Endothelial cell (in vitro differentiated cells): ENCODE results near the gene KRTAP3-2. TPM values are rescaled to one million over a fixed set of nuclear protein-coding genes. Genes with fewer than 3 reads are reported as not detected.

ENCODE experiments used
- DNase-seq: peaks from one replicate; pipeline ENCODE4 v3.0.0; 2021; ENCODE audit warnings: low spot score
- H3K27ac Mint-ChIP-seq: one replicate; pipeline ENCODE4 v1.8.0; 2021; ENCODE audit warnings: mixed read lengths, inconsistent platforms; ENCODE audit not compliant: unreplicated experiment
- H3K27me3 Mint-ChIP-seq: one replicate; pipeline ENCODE4 v1.8.0; 2021; ENCODE audit warnings: mild to moderate bottlenecking, moderate library complexity, mixed read lengths, inconsistent platforms; ENCODE audit not compliant: unreplicated experiment
- H3K36me3 Mint-ChIP-seq: one replicate; pipeline ENCODE4 v1.8.0; 2021; ENCODE audit warnings: mild to moderate bottlenecking, low read depth, mixed read lengths, inconsistent platforms; ENCODE audit not compliant: unreplicated experiment
- H3K4me1 Mint-ChIP-seq: one replicate; pipeline ENCODE4 v1.8.0; 2021; ENCODE audit warnings: mild to moderate bottlenecking, mixed read lengths, inconsistent platforms; ENCODE audit not compliant: unreplicated experiment
- H3K4me3 Mint-ChIP-seq: one replicate; pipeline ENCODE4 v1.8.0; 2021; ENCODE audit warnings: mild to moderate bottlenecking, mixed read lengths, inconsistent platforms; ENCODE audit not compliant: unreplicated experiment
- H3K9me3 Mint-ChIP-seq: one replicate; pipeline ENCODE4 v1.8.0; 2021; ENCODE audit warnings: mixed read lengths, inconsistent platforms; ENCODE audit not compliant: unreplicated experiment
- CTCF ChIP-seq: fragments of 200-600 bp; sonication (generic); IDR thresholded peaks from one replicate; pipeline ENCODE4 v1.5.0; 2021; ENCODE audit warnings: antibody characterized with exemption; ENCODE audit not compliant: unreplicated experiment
- total RNA-seq: library from RNA; stranded (reverse); fragmentation: NEBNext Ultra II Directional; extraction: Animal tissue kit (Norgen Biotek cat#: 25700); gene quantifications from one replicate; pipeline ENCODE4 v1.2.1, GENCODE V29; 2021; ENCODE audit not compliant: unreplicated experiment

The KRTAP3-2 gene
- total RNA-seq, 1 donor from 2014 or later = not detected

- Mint-ChIP-seq H3K4me1 (peaks cover 8% of the 10 kb centered on the region), H3K36me3 (no peaks in the 10 kb centered on the region), H3K4me3 (no peak overlapping the region), H3K27ac (no peak overlapping the region), H3K27me3 (no peaks in the 10 kb centered on the region), H3K9me3 (no peaks in the 10 kb centered on the region)
- no peak for TF ChIP-seq CTCF
- no peak for DNase-seq
Observed at GRCh38 chr17:40980596-40980995, 19.1 kb downstream of the KRTAP3-2 start.

- Mint-ChIP-seq H3K9me3 (no peaks in the 10 kb centered on the region), H3K36me3 (no peaks in the 10 kb centered on the region)
- no peak for DNase-seq
Observed at GRCh38 chr17:40980117-40980516, 19.6 kb downstream of the KRTAP3-2 start.

GRCh38 chr17:40978575-40979151 is 21.0 kb downstream of the KRTAP3-2 start:
- no peak for TF ChIP-seq CTCF
- Mint-ChIP-seq H3K4me1 (peaks cover 4% of the 10 kb centered on the region), H3K27me3 (no peaks in the 10 kb centered on the region), H3K4me3 (no peak overlapping the region), H3K9me3 (no peaks in the 10 kb centered on the region), H3K36me3 (no peaks in the 10 kb centered on the region), H3K27ac (no peak overlapping the region)
- DNase-seq = no peak

More at GRCh38 chr17:40980117-40980516, 19.6 kb downstream of the KRTAP3-2 start:
- TF ChIP-seq CTCF = no peak
- Mint-ChIP-seq H3K27me3 (no peaks in the 10 kb centered on the region), H3K4me3 (no peak overlapping the region), H3K27ac (no peak overlapping the region), H3K4me1 (peaks cover 8% of the 10 kb centered on the region)

DNA sequence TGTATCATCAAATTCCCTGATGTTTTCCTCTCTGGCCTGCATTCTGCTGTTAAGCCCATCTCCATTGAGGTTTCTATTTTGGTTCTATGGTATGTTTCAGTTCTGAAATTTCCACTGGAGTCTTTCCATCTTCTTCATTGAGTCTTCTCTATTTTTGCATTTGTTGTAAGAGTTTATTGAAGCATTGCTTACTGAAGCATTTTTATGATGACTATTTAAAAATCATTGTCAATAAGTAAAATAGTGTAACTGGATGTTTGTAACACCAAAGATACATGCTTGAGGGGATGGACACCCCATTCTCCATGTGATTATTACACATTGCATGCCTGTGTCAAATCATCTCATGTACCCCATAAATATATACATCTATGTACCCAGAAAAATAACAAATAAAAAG is 24.2 kb downstream of the KRTAP3-2 start:
- Mint-ChIP-seq H3K4me1 (no peaks in the 10 kb centered on the region), H3K27ac (no peak overlapping the region), H3K36me3 (no peaks in the 10 kb centered on the region), H3K4me3 (no peak overlapping the region), H3K9me3 (no peaks in the 10 kb centered on the region), H3K27me3 (no peaks in the 10 kb centered on the region)
- no peak for DNase-seq
- no peak for TF ChIP-seq CTCF

DNA sequence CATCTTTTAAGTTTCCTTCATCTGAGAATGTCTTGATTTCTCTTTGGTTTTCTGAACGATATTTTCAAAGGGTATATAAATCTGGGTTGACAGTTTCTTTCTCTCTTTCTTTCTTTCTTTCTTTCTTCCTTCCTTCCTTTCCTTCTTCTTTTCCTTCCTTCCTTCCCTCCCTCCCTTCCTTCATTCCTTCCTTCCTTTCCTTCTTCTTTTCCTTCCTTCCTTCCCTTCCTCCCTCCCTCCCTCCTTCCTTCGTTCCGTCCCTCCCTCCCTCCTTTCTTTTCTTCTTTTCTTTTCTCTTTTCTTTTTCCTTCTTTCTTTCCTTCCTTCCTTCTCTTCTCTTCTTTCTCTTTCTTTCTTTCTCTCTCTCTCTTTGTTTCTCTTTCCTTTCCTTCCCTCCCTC is 25.3 kb downstream of the KRTAP3-2 start:
- Mint-ChIP-seq H3K4me1 (no peaks in the 10 kb centered on the region), H3K27me3 (no peaks in the 10 kb centered on the region), H3K4me3 (no peak overlapping the region), H3K36me3 (no peaks in the 10 kb centered on the region), H3K27ac (no peak overlapping the region), H3K9me3 (no peaks in the 10 kb centered on the region)
- no peak for TF ChIP-seq CTCF
- no peak for DNase-seq
